GM12878 (cell line): Measurements from ENCODE around the gene VAV2. TPM values are rescaled to one million over a fixed set of nuclear protein-coding genes. Genes with fewer than 3 reads are reported as not detected.

Source experiments
- PKNOX1 ChIP-seq: fragments of 450-650 bp; IDR thresholded peaks from 2 replicates; pipeline ENCODE4 v1.6.1; 2016; ENCODE audit warnings: mild to moderate bottlenecking
- RELB ChIP-seq: fragments of 450-650 bp; IDR thresholded peaks from 2 replicates; pipeline ENCODE4 v1.6.1; 2017; ENCODE audit warnings: low read depth, mild to moderate bottlenecking, moderate library complexity
- SUPT20H ChIP-seq: IDR thresholded peaks from 2 replicates; pipeline ENCODE4 v1.6.1; 2011; ENCODE audit warnings: low read depth, mild to moderate bottlenecking, low read length, moderate library complexity, borderline replicate concordance; ENCODE audit not compliant: control insufficient read depth
- YBX1 ChIP-seq: fragments of 450-650 bp; IDR thresholded peaks from 2 replicates; pipeline ENCODE4 v1.6.1; 2016; ENCODE audit warnings: antibody characterized with exemption
- ZBTB11 ChIP-seq: fragments of 450-650 bp; formaldehyde crosslinking; IDR thresholded peaks from 2 replicates; pipeline ENCODE4 v1.5.0; 2022; ENCODE audit warnings: mild to moderate bottlenecking, missing genetic modification characterization
- polyA plus RNA-seq, 11 experiments: library from polyadenylated mRNA; depleted of rRNA in 4 of 11; unstranded in 6 of 11; stranded (reverse) in 5 of 11; fragments of >200 nt; fragmentation: Nextera tagmentation in 4 of 11; fragmentation: Illumina TruSeq in 1 of 11; extraction: Ambion mirVana in 4 of 11; extraction: Trizol in 1 of 11; gene quantifications; 1 replicate in 1 of 11; 2 replicates in 10 of 11; pipeline versions ENCODE4 v1.2.1 to v1.2.3, GENCODE V29; 2011 to 2016; ENCODE audit warnings: inconsistent platforms in 2 of 11, missing spikeins in 2 of 11, low read depth in 1 of 11
- total RNA-seq, 4 experiments: library from RNA; depleted of rRNA in 3 of 4; stranded (reverse); fragments of >200 nt in 3 of 4; fragmentation: Illumina TruSeq in 1 of 4; extraction: Trizol in 1 of 4; gene quantifications; 2 replicates each; pipeline versions ENCODE4 v1.2.1 to v1.2.3, GENCODE V29; 2013 to 2021
- TF ChIP-seq, protein P1 (sequence below): IDR thresholded peaks from 2 replicates; pipeline ENCODE4 v1.6.1; 2011; ENCODE audit warnings: mild to moderate bottlenecking, low read depth, low read length, moderate library complexity; ENCODE audit not compliant: insufficient replicate concordance

The VAV2 gene
- total and polyA plus RNA-seq, 10 of the 15 experiments (the other 5 are each of a cell fraction or from before 2014, with no cell fraction given): 0.13 to 43.9 (median 16.9) TPM

DNA sequence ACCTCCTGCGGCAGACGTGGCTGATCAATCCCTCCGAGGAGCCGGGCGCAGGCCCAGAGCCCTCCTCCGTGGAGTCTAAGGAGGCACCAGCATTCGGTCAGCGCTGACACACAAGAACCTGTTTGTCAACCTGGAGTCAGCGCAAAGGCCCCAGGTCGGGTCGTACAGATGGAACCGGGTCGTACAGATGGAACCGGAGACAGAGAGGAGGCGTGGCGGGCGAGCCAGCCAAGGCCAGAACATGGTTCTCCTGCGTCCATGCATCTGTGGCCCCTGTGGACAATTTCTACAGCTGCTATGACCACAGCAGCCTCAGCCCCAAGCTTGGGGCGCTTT is 128.9 kb downstream of the VAV2 start (continued):
- TF ChIP-seq, protein P1, sequence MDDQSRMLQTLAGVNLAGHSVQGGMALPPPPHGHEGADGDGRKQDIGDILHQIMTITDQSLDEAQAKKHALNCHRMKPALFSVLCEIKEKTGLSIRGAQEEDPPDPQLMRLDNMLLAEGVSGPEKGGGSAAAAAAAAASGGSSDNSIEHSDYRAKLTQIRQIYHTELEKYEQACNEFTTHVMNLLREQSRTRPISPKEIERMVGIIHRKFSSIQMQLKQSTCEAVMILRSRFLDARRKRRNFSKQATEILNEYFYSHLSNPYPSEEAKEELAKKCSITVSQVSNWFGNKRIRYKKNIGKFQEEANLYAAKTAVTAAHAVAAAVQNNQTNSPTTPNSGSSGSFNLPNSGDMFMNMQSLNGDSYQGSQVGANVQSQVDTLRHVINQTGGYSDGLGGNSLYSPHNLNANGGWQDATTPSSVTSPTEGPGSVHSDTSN: no peak
- TF ChIP-seq SUPT20H (no peak), PKNOX1 (no peak), ZBTB11 (no peak), RELB (no peak), YBX1 (no peak)
